ENCODE results near the gene RPL22. TPM values are rescaled to one million over a fixed set of nuclear protein-coding genes. Genes with fewer than 3 reads are reported as not detected.

RPL22 gene
- total RNA-seq, 1 experiment from 2014 or later = 441 TPM

GRCh38 chr1:6162773-6163172 lies 36.6 kb downstream of the RPL22 start:
- ChIA-PET POLR2A (no interaction called here), CTCF (interaction anchor here (1.0 to 3.1 kb wide), 5 partner anchors 10 to 110 kb away, joined by 3 to 14 read pairs (median 3); no protein-coding TSS in a partner anchor)
- Mint-ChIP-seq H3K27ac (no peak overlapping the region), H3K4me1 (peaks cover 6% of the 10 kb centered on the region), H3K27me3 (ENCODE audit: low read depth) (no peaks in the 10 kb centered on the region), H3K36me3 (no peaks in the 10 kb centered on the region), H3K9me3 (no peaks in the 10 kb centered on the region), H3K4me3 (no peak overlapping the region)
- peak; percentile 76 for ATAC-seq
- peak; percentile 67 for DNase-seq (ENCODE audit: low spot score)
- no peak for TF ChIP-seq PRRX2 (CRISPR knock-in tag; IDR thresholded peaks at IDR 0.05)
- TF ChIP-seq SMAD3 (CRISPR knock-in tag; IDR thresholded peaks at IDR 0.05; ENCODE audit: borderline replicate concordance) = no peak
- no peak for TF ChIP-seq SOX15 (CRISPR knock-in tag; IDR thresholded peaks at IDR 0.05)

GRCh38 chr1:6162341-6162740 lies 37.1 kb downstream of the RPL22 start:
- Mint-ChIP-seq H3K4me1 (peaks cover 6% of the 10 kb centered on the region), H3K4me3 (no peak overlapping the region), H3K27me3 (ENCODE audit: low read depth) (no peaks in the 10 kb centered on the region), H3K27ac (no peak overlapping the region), H3K36me3 (no peaks in the 10 kb centered on the region), H3K9me3 (no peaks in the 10 kb centered on the region)
- DNase-seq (ENCODE audit: low spot score) (no peak), ATAC-seq (no peak)
- no peak for TF ChIP-seq ZNF396 (CRISPR knock-in tag; IDR thresholded peaks at IDR 0.05; ENCODE audit: borderline replicate concordance)
- ChIA-PET CTCF (interaction anchor here (0.8 to 3.1 kb wide), 14 partner anchors 9 to 120 kb away, joined by 3 to 15 read pairs (median 4); no protein-coding TSS in a partner anchor), POLR2A (no interaction called here)

GRCh38 chr1:6158181-6158580 lies 41.2 kb downstream of the RPL22 start:
- no peak overlapping the region for H3K27ac Mint-ChIP-seq
- CTCF ChIA-PET = interaction anchor here (0.8 to 1.2 kb wide), 4 partner anchors 10 to 124 kb away, joined by 3 to 6 read pairs (median 4); no protein-coding TSS in a partner anchor
- no peaks in the 10 kb centered on the region for H3K27me3 Mint-ChIP-seq (ENCODE audit: low read depth)
- ATAC-seq (no peak), DNase-seq (ENCODE audit: low spot score) (no peak)
- no peak for TF ChIP-seq MAX (CRISPR knock-in tag; IDR thresholded peaks at IDR 0.05)
- no peak for TF ChIP-seq PRRX2 (CRISPR knock-in tag; IDR thresholded peaks at IDR 0.05)
- TF ChIP-seq ZBTB43 (CRISPR knock-in tag; IDR thresholded peaks at IDR 0.05) = no peak
- no peak for TF ChIP-seq JAZF1 (CRISPR knock-in tag; IDR thresholded peaks at IDR 0.05)
- TF ChIP-seq TP53 (CRISPR knock-in tag; IDR thresholded peaks at IDR 0.05) = no peak
- TF ChIP-seq GRHL2 (CRISPR knock-in tag; IDR thresholded peaks at IDR 0.05; ENCODE audit: insufficient replicate concordance, severe bottlenecking) = no peak
- TF ChIP-seq MLX (CRISPR knock-in tag; IDR thresholded peaks at IDR 0.05) = no peak
- TF ChIP-seq OVOL2 (CRISPR knock-in tag; IDR thresholded peaks at IDR 0.05; ENCODE audit: borderline replicate concordance) = no peak
- TF ChIP-seq AR (CRISPR knock-in tag; IDR thresholded peaks at IDR 0.05) = no peak
- TF ChIP-seq ATF1 (CRISPR knock-in tag; IDR thresholded peaks at IDR 0.05) = no peak
- TF ChIP-seq ZNF138 (CRISPR knock-in tag; conservative IDR thresholded peaks at IDR 0.05) = no peak
- no peak for TF ChIP-seq HMGA2 (CRISPR knock-in tag; IDR thresholded peaks at IDR 0.05)
- no peak for TF ChIP-seq HMGXB4 (CRISPR knock-in tag; IDR thresholded peaks at IDR 0.05)
- no peak for TF ChIP-seq ESRRA (CRISPR knock-in tag; IDR thresholded peaks at IDR 0.05; ENCODE audit: borderline replicate concordance)
- H3K9me3 Mint-ChIP-seq = no peaks in the 10 kb centered on the region
- no peak overlapping the region for H3K4me3 Mint-ChIP-seq
- no peaks in the 10 kb centered on the region for H3K36me3 Mint-ChIP-seq
- H3K4me1 Mint-ChIP-seq = peaks cover 6% of the 10 kb centered on the region
- POLR2A ChIA-PET = no interaction called here
